ENCODE measurements around the gene GALNS. TPM values are rescaled to one million over a fixed set of nuclear protein-coding genes. Genes with fewer than 3 reads are reported as not detected.

The GALNS gene
- total and polyA plus RNA-seq, 5 donors, result 17.6 to 22.3 (median 19.1) TPM

DNA sequence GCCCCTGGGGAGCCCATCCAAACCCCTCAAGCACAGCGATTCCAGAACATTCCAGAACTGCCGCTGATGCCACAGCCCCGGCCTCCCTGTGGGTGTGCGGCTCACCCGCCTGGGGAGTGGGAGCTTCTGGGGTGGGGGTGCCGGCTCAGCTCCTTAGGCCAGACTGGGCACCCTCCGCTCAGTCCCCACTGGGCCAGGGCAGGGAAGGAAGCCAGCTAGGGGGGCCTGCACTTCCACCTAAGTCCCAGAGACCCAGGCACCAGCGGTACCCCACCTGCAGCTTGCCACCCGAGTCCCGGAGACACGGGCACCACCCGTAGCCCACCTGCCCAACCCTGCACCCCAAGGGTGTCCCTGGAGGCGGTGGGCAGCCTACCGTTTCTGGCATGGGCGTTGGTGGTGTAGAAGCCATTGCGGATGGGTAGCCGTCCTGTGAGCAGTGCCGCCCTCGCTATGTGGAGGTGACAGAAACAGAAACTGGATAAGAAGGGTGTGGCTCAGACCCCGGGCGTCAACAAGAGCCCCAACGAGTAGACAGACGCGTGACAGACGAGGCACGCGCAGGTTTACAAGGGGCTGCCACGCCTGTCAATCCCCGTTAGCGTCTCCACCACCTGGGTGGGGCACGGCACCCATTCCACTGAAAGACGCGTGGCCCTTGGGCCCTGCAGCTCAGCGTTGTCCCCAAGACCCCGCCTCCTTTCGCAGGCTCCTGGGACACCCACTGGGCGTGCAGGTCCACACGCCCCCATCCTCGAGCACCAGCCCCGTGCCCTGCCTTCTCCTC is 15.0 kb downstream of the GALNS start:
- WGBS, result 94% methylated on average over 40 of the region's 40 CpGs
- ATAC-seq, result no peak
- no peak for DNase-seq
- Histone ChIP-seq H3K4me3 (ENCODE audit: low read length) (no peak overlapping the region), H3K27me3 (ENCODE audit: control insufficient read depth, insufficient read depth) (no peaks in the 10 kb centered on the region), H3K4me1 (ENCODE audit: control insufficient read depth, insufficient read depth, low read length) (no peaks in the 10 kb centered on the region), H3K27ac (ENCODE audit: low read length) (no peak overlapping the region), H3K9me3 (ENCODE audit: control insufficient read depth, low read length) (no peaks in the 10 kb centered on the region)
- intact Hi-C loops (cut with DNase I), result no loop called here

GRCh38 chr16:88840600-88841215 is 16.0 kb downstream of the GALNS start:
- DNase-seq, result no peak
- H3K4me1 ChIP-seq (ENCODE audit: control insufficient read depth, insufficient read depth, low read length), result no peaks in the 10 kb centered on the region
- intact Hi-C loops (cut with DNase I), result no loop called here
- no peak overlapping the region for H3K27ac ChIP-seq (ENCODE audit: low read length)
- H3K9me3 ChIP-seq (ENCODE audit: control insufficient read depth, low read length), result no peaks in the 10 kb centered on the region
- no peaks in the 10 kb centered on the region for H3K27me3 ChIP-seq (ENCODE audit: control insufficient read depth, insufficient read depth)
- no peak for ATAC-seq
- no peak overlapping the region for H3K4me3 ChIP-seq (ENCODE audit: low read length)
- 94% methylated on average over 30 of the region's 30 CpGs for WGBS

DNA sequence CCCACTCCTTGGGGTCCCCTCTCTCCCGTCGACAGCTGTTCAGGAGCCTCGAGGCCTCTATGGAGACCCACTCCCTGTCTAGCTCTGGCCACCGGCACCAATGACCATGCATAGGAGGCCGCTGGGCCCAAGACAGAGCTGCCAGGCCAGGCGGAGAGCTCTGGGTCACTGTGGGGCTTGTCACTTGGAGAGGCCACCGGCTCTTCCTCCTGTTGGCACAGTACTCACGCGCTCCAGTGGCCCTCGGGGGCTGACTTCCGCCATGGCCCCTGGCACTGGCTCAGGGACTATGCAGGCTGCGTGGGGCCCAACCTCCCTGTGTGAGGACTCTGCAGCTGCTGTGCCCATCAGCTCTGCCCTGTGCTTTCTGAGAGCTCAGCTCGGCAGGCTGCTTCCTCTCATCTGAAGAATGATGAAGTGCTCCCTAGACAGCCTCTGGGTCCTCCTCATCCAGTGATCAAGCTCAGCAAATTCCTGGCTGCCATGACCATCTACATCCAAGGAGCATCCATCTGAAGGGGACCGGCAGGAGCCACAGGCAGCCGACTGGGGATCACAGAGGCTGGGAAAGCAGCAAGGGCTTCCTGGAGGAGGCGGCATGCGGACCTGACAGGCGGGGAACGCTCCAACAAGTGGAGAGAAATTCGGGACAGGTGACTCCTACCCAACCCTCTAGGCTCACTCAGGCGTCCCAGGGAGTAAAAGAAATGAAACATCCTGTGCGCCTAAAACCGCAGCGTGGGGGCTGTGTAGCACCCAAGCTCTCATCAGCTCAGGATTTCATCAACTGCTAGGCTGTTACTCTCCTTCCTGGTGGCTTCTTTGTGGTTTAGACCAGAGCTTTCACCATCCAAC is 16.8 kb downstream of the GALNS start:
- DNase-seq (no peak), ATAC-seq (no peak)
- intact Hi-C loops (cut with DNase I), result no loop called here
- no peak overlapping the region for H3K27ac ChIP-seq (ENCODE audit: low read length)
- WGBS, result 92% methylated on average over 24 of the region's 24 CpGs
- H3K27me3 ChIP-seq (ENCODE audit: control insufficient read depth, insufficient read depth), result no peaks in the 10 kb centered on the region
- H3K4me1 ChIP-seq (ENCODE audit: control insufficient read depth, insufficient read depth, low read length), result no peaks in the 10 kb centered on the region
- no peaks in the 10 kb centered on the region for H3K9me3 ChIP-seq (ENCODE audit: control insufficient read depth, low read length)
- no peak overlapping the region for H3K4me3 ChIP-seq (ENCODE audit: low read length)

- Histone ChIP-seq H3K4me3 (ENCODE audit: low read length) (no peak overlapping the region), H3K4me1 (ENCODE audit: control insufficient read depth, insufficient read depth, low read length) (no peaks in the 10 kb centered on the region), H3K27me3 (ENCODE audit: control insufficient read depth, insufficient read depth) (no peaks in the 10 kb centered on the region), H3K9me3 (ENCODE audit: control insufficient read depth, low read length) (no peaks in the 10 kb centered on the region), H3K27ac (ENCODE audit: low read length) (no peak overlapping the region)
- intact Hi-C loops (cut with DNase I), result no loop called here
- no peak for ATAC-seq
- DNase-seq, result no peak
- WGBS, result 90% methylated on average over 39 of the region's 39 CpGs
Measured at GRCh38 chr16:88839026-88839529, 17.7 kb downstream of the GALNS start.

- H3K4me1 ChIP-seq (ENCODE audit: control insufficient read depth, insufficient read depth, low read length), result no peaks in the 10 kb centered on the region
- intact Hi-C loops (cut with DNase I), result no loop called here
- no peak overlapping the region for H3K27ac ChIP-seq (ENCODE audit: low read length)
- DNase-seq, result no peak
- ATAC-seq, result no peak
- H3K4me3 ChIP-seq (ENCODE audit: low read length), result no peak overlapping the region
- H3K27me3 ChIP-seq (ENCODE audit: control insufficient read depth, insufficient read depth), result no peaks in the 10 kb centered on the region
- 88% methylated on average over 19 of the region's 19 CpGs for whole genome bisulfite sequencing
- no peaks in the 10 kb centered on the region for H3K9me3 ChIP-seq (ENCODE audit: control insufficient read depth, low read length)
Measured at GRCh38 chr16:88838566-88838965, 18.2 kb downstream of the GALNS start.

DNA sequence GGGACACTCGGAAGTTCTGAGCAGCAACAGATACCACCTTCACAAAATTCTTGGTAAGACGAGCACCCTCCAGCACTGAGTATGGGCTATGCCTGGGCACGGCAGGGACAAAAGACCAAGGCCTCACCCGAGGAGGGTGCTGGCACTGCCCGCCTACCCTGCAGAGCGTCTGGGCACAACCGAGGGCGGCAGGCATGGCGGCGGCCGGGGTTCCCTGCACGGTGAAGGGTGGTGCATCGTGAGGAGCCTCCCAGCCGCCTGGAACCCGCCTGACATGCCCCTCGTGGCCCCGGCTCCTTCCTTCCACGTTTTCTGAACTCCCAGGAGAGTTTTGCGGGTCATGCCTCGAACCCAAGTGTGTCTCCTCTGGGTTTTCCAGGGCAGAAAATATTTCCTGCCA is 18.9 kb downstream of the GALNS start:
- intact Hi-C loops (cut with DNase I), result no loop called here
- no peak for DNase-seq
- no peaks in the 10 kb centered on the region for H3K9me3 ChIP-seq (ENCODE audit: control insufficient read depth, low read length)
- 93% methylated on average over 20 of the region's 20 CpGs for WGBS
- H3K4me3 ChIP-seq (ENCODE audit: low read length), result no peak overlapping the region
- H3K27me3 ChIP-seq (ENCODE audit: control insufficient read depth, insufficient read depth), result no peaks in the 10 kb centered on the region
- H3K27ac ChIP-seq (ENCODE audit: low read length), result no peak overlapping the region
- no peaks in the 10 kb centered on the region for H3K4me1 ChIP-seq (ENCODE audit: control insufficient read depth, insufficient read depth, low read length)
- ATAC-seq, result no peak

DNA sequence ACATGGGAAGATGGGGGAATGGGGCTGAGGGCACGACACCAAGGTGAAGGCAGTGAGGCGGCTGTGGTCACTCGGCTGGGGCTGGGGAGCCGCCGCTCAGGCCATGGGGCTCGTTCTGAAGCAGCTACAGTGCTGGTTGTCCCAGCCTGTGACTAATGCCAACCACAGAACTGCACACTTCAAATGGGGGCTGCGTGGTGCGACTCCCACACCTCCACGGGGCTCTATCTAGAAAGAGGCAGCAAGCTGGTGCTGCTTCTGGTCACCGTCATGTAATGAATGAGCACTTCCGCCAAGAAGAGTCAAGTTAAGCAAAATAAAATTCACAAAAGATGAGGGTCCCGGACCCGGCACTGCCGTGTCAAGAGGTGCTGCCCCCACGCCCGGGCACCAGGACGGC is 20.0 kb downstream of the GALNS start:
- no peaks in the 10 kb centered on the region for H3K4me1 ChIP-seq (ENCODE audit: control insufficient read depth, insufficient read depth, low read length)
- DNase-seq, result no peak
- ATAC-seq, result no peak
- H3K9me3 ChIP-seq (ENCODE audit: control insufficient read depth, low read length), result no peaks in the 10 kb centered on the region
- intact Hi-C loops (cut with DNase I), result no loop called here
- no peak overlapping the region for H3K27ac ChIP-seq (ENCODE audit: low read length)
- no peaks in the 10 kb centered on the region for H3K27me3 ChIP-seq (ENCODE audit: control insufficient read depth, insufficient read depth)
- H3K4me3 ChIP-seq (ENCODE audit: low read length), result no peak overlapping the region
- 91% methylated on average over 17 of the region's 17 CpGs for WGBS

DNA sequence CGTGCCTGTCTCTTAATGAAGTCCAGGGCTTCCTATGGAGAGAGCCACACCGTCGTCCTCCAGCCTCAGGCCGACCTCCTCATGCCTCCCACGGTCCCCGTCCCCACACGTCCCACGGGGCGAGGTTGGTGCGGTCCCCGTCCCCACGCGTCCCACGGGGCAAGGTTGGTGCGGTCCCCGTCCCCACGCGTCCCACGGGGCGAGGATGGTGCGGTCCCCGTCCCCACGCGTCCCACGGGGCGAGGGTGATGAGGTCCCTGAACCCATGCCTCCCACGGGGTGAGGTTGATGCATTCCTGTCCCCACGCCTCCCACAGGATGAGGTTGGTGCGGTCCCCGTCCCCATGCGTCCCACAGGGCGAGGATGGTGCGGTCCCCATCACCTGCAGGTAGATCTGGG is 20.9 kb downstream of the GALNS start:
- ATAC-seq (no peak), DNase-seq (no peak)
- Histone ChIP-seq H3K27me3 (ENCODE audit: control insufficient read depth, insufficient read depth) (no peaks in the 10 kb centered on the region), H3K4me3 (ENCODE audit: low read length) (no peak overlapping the region), H3K27ac (ENCODE audit: low read length) (no peak overlapping the region), H3K4me1 (ENCODE audit: control insufficient read depth, insufficient read depth, low read length) (no peaks in the 10 kb centered on the region), H3K9me3 (ENCODE audit: control insufficient read depth, low read length) (no peaks in the 10 kb centered on the region)
- WGBS, result 95% methylated on average over 33 of the region's 33 CpGs
- intact Hi-C loops (cut with DNase I), result no loop called here

DNA sequence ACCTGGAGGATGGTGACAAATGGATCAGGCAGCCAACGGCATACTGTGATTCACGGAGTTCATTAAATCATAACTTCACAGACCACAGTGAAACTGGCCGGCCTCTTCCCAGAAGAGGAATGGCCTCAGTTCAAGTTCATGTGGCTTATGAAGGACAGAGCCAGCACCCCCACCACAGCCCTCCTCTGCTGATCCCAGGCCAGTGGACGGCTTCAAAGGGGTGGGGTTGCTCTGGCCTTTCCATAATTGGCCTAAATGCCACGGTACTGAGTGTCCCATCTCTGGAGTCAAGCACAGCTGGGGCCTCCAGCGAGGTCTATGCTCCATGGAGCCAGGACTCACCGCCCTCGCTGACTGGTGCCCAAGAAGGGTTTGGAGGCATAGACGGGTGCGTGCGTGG is 21.4 kb downstream of the GALNS start:
- Histone ChIP-seq H3K27me3 (ENCODE audit: control insufficient read depth, insufficient read depth) (no peaks in the 10 kb centered on the region), H3K27ac (ENCODE audit: low read length) (no peak overlapping the region), H3K4me1 (ENCODE audit: control insufficient read depth, insufficient read depth, low read length) (no peaks in the 10 kb centered on the region), H3K4me3 (ENCODE audit: low read length) (no peak overlapping the region), H3K9me3 (ENCODE audit: control insufficient read depth, low read length) (no peaks in the 10 kb centered on the region)
- WGBS, result 79% methylated on average over 11 of the region's 11 CpGs
- DNase-seq, result peak in 2 of 3 donors; percentile 76 to 81
- ATAC-seq, result peak; percentile 67 to 73
- intact Hi-C loops (cut with DNase I), result no loop called here

DNA sequence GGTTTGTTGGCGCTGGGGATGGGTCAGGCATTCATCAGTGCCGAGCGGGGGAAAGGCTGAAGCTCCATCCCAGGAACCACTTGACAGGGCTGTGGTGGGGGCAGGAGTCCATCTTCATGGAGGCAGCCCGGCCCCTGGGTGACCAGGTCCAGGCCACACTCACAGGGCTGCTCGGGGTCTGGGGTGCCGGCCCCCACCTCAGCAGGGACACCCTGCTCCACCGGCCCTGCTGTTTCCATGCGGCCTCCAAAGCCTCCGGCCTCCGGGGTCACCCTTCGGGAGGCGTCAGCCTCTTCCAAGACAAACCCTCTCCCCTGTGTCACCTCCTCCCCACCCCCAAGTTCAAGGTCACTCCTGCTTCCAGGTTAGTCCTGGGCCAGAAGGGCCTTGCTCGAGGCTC is 22.1 kb downstream of the GALNS start:
- no peaks in the 10 kb centered on the region for H3K27me3 ChIP-seq (ENCODE audit: control insufficient read depth, insufficient read depth)
- ATAC-seq (no peak), DNase-seq (no peak)
- H3K4me1 ChIP-seq (ENCODE audit: control insufficient read depth, insufficient read depth, low read length), result no peaks in the 10 kb centered on the region
- 92% methylated on average over 13 of the region's 13 CpGs for WGBS
- intact Hi-C loops (cut with DNase I), result no loop called here
- H3K9me3 ChIP-seq (ENCODE audit: control insufficient read depth, low read length), result no peaks in the 10 kb centered on the region
- no peak overlapping the region for H3K27ac ChIP-seq (ENCODE audit: low read length)
- H3K4me3 ChIP-seq (ENCODE audit: low read length), result no peak overlapping the region

DNA sequence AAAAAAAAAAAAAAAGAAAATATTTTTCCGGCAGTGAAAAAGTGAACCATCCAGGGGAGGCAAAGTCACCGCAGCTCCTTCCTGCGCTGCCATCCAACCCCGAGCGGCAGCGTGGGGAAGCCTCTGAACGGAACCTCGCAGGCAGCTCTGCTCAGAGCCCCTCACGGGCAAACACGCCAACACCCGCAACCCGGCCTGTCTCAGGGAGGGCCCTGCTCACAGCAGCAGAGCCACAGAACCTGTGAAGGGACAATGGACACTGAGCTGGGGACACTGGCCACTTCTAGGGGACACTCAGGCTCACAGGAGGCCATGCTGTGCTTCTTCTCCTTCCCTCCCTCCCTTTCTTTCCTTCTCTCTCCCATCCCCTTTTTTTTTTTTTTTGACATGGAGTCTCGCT is 23.7 kb downstream of the GALNS start:
- no peak overlapping the region for H3K27ac ChIP-seq (ENCODE audit: low read length)
- H3K27me3 ChIP-seq (ENCODE audit: control insufficient read depth, insufficient read depth), result no peaks in the 10 kb centered on the region
- no peak for DNase-seq
- no peaks in the 10 kb centered on the region for H3K9me3 ChIP-seq (ENCODE audit: control insufficient read depth, low read length)
- ATAC-seq, result no peak
- intact Hi-C loops (cut with DNase I), result no loop called here
- no peak overlapping the region for H3K4me3 ChIP-seq (ENCODE audit: low read length)
- 96% methylated on average over 13 of the region's 13 CpGs for WGBS
- no peaks in the 10 kb centered on the region for H3K4me1 ChIP-seq (ENCODE audit: control insufficient read depth, insufficient read depth, low read length)

All from right cardiac atrium (tissue), 5 donors.